Prostate gland (tissue), 2 donors: ENCODE measurements around the gene CADM4. TPM values are rescaled to one million over a fixed set of nuclear protein-coding genes. Genes with fewer than 3 reads are reported as not detected.
"Not testable (repeated sequence)": the region's sequence is repeated elsewhere in the genome, so short reads cannot be mapped to it uniquely, and the experiment has no call there.

ENCODE experiments used
- DNase-seq: peaks from one replicate; pipeline ENCODE4 v3.0.0-alpha.2; 2019; ENCODE audit warnings: low spot score
- H3K27ac ChIP-seq, 2 donors: fragments of 200-600 bp; sonication (generic); 2 replicates each; pipeline ENCODE4 v1.5.1; 2017 to 2019
- H3K27me3 ChIP-seq: fragments of 200-600 bp; sonication (generic); replicated peaks from 2 replicates; pipeline ENCODE4 v1.5.1; 2019; ENCODE audit not compliant: insufficient read depth
- H3K36me3 ChIP-seq, 2 donors: fragments of 200-600 bp; sonication (generic); 1 replicate in 1 of 2; 2 replicates in 1 of 2; pipeline versions ENCODE4 v1.5.1 to v1.8.1; 2017 to 2019
- H3K4me1 ChIP-seq: fragments of 200-600 bp; sonication (generic); replicated peaks from 2 replicates; pipeline ENCODE4 v1.5.1; 2019
- H3K4me3 ChIP-seq, 2 donors: fragments of 200-600 bp; sonication (generic); 2 replicates each; pipeline ENCODE4 v1.5.1; 2017 to 2019
- H3K9me3 ChIP-seq: fragments of 200-600 bp; sonication (generic); 2 replicates; pipeline ENCODE4 v1.5.1; 2017
- POLR2A ChIP-seq: fragments of 450-650 bp; IDR thresholded peaks from one replicate; pipeline ENCODE4 v1.6.1; 2016; ENCODE audit warnings: antibody characterized with exemption, mild to moderate bottlenecking
- POLR2AphosphoS5 ChIP-seq: sonication (generic); formaldehyde crosslinking; IDR thresholded peaks from one replicate; pipeline ENCODE4 v1.6.1; 2017; ENCODE audit warnings: antibody characterized with exemption
- WGBS: methylation state at CpG from one replicate; pipeline ENCODE4 v1.1.5; 2018; 5-methylcytosine and 5-hydroxymethylcytosine counted together
- intact Hi-C: fragments of 100-400 bp; cut with DNase I; formaldehyde crosslinking; loops from one replicate; pipeline ENCODE4 v1.14.2; 2022
- total RNA-seq, 2 donors: library from RNA; depleted of rRNA; stranded (reverse); fragments of >200 nt; gene quantifications; one replicate each; pipeline ENCODE4 v1.1.0, GENCODE V29; 2016
- TF ChIP-seq, protein P1 (sequence below), 4 experiments: fragments of 200-600 bp in 2 of 4; fragments of 450-650 bp in 2 of 4; sonication (generic) in 2 of 4; IDR thresholded peaks; 1 replicate in 3 of 4; 2 replicates in 1 of 4; pipeline ENCODE4 v1.5.1; 2016 to 2019; ENCODE audit warnings: antibody characterized with exemption in 4 of 4, mild to moderate bottlenecking in 2 of 4, moderate library complexity in 2 of 4

The CADM4 gene
- total RNA-seq, 2 donors from 2014 or later: 21.1 to 49.4 TPM

DNA sequence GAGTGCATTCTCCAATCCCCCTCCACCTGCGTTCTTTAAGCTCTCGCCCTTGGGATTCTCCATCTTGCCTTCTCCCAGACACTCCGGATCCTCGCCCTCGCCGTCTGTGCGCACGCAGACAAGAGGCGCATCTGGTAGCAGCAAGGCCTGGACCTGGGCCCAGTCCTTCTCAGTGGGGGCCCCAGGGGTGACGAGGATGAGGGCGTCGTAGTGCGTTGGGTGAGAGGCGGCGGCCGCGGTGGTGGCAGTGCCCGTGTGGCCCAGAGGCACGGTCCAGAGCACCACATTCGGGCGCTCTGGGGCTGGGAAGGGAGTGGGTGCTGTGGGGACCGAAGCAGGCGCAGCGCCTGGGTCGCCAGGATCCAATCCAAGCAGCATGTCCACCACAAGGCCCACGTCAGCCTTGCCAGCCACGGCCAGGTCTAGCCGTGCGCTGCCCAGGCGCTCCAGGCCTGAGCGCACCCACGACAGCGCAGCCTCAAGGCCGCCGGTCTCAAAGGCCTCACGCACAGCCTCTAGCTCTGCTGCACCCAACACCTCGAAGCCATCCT is 46.8 kb downstream of the CADM4 start:
- Histone ChIP-seq H3K27me3 (no peaks in the 10 kb centered on the region), H3K36me3 (peaks cover 3 to 12% of the 10 kb centered on the region in 2 donors), H3K4me1 (peaks cover 10% of the 10 kb centered on the region), H3K27ac (no peak overlapping the region), H3K9me3 (no peaks in the 10 kb centered on the region), H3K4me3 (no peak overlapping the region)
- TF ChIP-seq POLR2AphosphoS5 (no peak), POLR2A (no peak)
- TF ChIP-seq, protein P1, sequence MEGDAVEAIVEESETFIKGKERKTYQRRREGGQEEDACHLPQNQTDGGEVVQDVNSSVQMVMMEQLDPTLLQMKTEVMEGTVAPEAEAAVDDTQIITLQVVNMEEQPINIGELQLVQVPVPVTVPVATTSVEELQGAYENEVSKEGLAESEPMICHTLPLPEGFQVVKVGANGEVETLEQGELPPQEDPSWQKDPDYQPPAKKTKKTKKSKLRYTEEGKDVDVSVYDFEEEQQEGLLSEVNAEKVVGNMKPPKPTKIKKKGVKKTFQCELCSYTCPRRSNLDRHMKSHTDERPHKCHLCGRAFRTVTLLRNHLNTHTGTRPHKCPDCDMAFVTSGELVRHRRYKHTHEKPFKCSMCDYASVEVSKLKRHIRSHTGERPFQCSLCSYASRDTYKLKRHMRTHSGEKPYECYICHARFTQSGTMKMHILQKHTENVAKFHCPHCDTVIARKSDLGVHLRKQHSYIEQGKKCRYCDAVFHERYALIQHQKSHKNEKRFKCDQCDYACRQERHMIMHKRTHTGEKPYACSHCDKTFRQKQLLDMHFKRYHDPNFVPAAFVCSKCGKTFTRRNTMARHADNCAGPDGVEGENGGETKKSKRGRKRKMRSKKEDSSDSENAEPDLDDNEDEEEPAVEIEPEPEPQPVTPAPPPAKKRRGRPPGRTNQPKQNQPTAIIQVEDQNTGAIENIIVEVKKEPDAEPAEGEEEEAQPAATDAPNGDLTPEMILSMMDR (IDR thresholded peaks at IDR 0.05): no peak
- intact Hi-C loops: no loop called here
- 91% methylated on average over 37 of the region's 37 CpGs for WGBS
- DNase-seq: no peak

DNA sequence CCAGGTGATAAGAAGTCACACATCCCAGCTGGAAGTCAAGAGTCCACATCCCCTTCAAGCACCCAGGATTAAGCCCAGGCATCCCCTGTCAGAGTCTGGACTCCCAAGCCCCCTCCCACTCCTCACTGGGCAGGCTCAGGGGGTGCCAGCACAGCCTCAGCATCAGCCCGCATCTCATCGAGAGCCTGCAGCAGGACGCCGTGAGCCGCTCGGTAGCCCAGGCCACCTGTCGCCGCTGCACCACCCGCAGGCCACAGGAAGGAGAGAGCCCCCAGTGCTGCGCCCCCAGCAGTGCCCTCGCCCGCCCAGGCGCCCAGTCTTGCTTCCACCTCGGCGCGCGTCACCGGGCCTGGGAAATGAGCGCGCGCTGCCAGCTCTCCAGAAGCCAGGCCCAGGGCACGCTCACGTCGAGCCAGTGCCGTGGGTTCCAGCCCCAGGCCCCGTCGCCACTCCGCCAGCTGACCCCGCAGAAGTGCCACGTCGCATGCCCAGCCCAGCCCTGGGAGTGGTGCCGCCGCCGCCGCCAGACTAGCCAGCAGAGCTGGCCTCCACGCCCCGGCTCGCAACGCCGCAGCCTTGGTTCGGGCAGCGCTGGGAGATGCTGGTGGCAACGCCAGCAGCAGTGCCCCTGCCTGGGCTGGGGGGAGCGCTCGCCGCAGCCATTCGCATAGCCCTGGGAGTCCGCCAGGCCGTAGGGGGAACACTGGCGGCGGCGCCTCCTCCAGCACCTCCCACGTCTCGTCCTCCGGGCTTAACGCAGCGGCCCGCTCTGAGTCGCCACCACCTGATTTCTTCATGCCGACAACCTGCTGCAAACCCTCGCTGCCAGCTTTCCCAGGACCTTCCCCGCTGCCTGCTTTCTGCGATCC is 47.5 kb downstream of the CADM4 start:
- Histone ChIP-seq H3K27me3 (no peaks in the 10 kb centered on the region), H3K36me3 (peaks cover 3 to 12% of the 10 kb centered on the region in 2 donors), H3K4me1 (peaks cover 8% of the 10 kb centered on the region), H3K4me3 (no peak overlapping the region), H3K9me3 (no peaks in the 10 kb centered on the region), H3K27ac (no peak overlapping the region)
- no peak for DNase-seq
- intact Hi-C loops: no loop called here
- TF ChIP-seq, protein P1 (IDR thresholded peaks at IDR 0.05): no peak
- TF ChIP-seq POLR2A: no peak
- no peak for TF ChIP-seq POLR2AphosphoS5
- WGBS: 95% methylated on average over 52 of the region's 63 CpGs

DNA sequence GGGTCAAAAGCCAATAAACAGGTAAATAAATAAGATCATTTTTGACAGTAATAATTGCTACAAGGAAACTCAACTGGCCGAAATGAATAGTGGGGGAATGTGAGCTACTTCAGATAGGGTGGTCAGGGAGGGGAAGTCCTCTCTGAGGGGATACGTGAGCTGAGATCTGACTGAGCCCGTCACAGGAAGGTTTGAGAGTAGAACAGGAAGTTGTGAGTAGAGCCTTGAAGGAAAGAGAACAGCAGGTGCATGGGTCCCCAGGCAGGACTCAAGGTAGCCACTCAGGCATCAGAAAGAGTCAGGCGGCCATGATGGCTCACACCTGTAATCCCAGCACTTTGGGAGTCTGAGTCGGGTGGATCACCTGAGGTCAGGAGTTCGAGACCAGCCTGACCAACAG is 50.0 kb downstream of the CADM4 start:
- Histone ChIP-seq H3K27ac (no peak overlapping the region), H3K27me3 (no peaks in the 10 kb centered on the region), H3K4me3 (no peak overlapping the region), H3K9me3 (no peaks in the 10 kb centered on the region), H3K4me1 (peaks cover 4% of the 10 kb centered on the region), H3K36me3 (peaks cover 3 to 12% of the 10 kb centered on the region in 2 donors)
- 86% methylated on average over 6 of the region's 6 CpGs for WGBS
- no peak for DNase-seq
- no peak for TF ChIP-seq POLR2A
- TF ChIP-seq POLR2AphosphoS5: no peak
- TF ChIP-seq, protein P1 (IDR thresholded peaks at IDR 0.05): no peak
- intact Hi-C loops: no loop called here

DNA sequence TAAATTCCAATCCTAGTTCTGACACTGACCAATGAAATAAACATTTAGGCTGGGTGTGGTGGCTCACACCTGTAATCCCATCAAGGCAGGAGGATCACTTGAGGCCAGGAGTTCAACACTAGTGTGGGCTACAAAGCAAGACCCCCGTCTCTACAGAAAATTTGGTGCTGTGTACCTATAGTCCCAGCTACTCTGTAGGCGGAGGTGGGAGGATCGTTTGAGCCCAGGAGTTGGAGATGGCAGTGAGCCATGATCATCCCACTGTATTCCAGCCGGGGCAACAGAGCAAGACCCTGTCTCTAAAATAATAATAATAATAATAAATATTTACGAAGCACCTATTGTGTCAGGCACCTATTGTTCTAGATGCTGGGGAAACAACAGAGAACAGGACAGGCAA is 50.4 kb downstream of the CADM4 start:
- no peaks in the 10 kb centered on the region for H3K27me3 ChIP-seq
- H3K4me3 ChIP-seq: no peak overlapping the region
- no peak overlapping the region for H3K27ac ChIP-seq
- DNase-seq: no peak
- TF ChIP-seq POLR2AphosphoS5 (no peak), POLR2A (no peak)
- TF ChIP-seq, protein P1 (IDR thresholded peaks at IDR 0.05): no peak
- no peaks in the 10 kb centered on the region for H3K9me3 ChIP-seq
- 84% methylated on average over 5 of the region's 5 CpGs for whole genome bisulfite sequencing
- intact Hi-C loops: no loop called here
- peaks cover 3 to 12% of the 10 kb centered on the region in 2 donors for H3K36me3 ChIP-seq
- H3K4me1 ChIP-seq: peaks cover 4% of the 10 kb centered on the region

DNA sequence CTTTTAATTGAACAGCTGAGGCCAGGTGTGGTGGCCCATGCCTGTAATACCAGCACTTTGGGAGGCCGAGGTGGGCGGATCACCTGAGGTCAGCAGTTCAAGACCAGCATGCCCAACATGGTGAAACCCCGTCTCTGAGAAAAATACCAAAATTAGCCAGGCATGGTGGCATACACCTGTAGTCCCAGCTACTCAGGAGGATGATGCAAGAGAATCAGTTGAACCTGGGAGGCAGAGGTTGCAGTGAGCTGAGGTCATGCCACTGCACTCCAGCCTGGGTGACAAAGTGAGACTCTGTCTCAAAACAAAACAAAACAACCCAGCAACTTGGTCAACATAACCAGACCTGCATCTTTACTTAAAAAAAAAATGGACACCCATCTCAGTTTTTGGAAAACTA is 52.6 kb downstream of the CADM4 start:
- H3K4me3 ChIP-seq, DNase-seq, H3K4me1 ChIP-seq, H3K9me3 ChIP-seq, H3K36me3 ChIP-seq, intact Hi-C loops, H3K27ac ChIP-seq, H3K27me3 ChIP-seq: not testable (repeated sequence)
- WGBS: 93% methylated on average over 3 of the region's 3 CpGs
